Upper lobe of left lung (tissue), 4 donors: ENCODE measurements around the gene BOLA1.

ENCODE experiments used
- EP300 ChIP-seq, 4 donors: sonication (generic); formaldehyde crosslinking; IDR thresholded peaks; one replicate each; pipeline ENCODE4 v1.5.1; 2017; ENCODE audit warnings: antibody characterized with exemption in 4 of 4, control low read depth in 2 of 4
- POLR2A ChIP-seq, 4 donors: fragments of 450-650 bp; IDR thresholded peaks; one replicate each; pipeline ENCODE4 v1.5.1; 2016 to 2017; ENCODE audit warnings: antibody characterized with exemption in 4 of 4, mild to moderate bottlenecking in 2 of 4
- POLR2AphosphoS5 ChIP-seq, 2 donors: sonication (generic); formaldehyde crosslinking; IDR thresholded peaks; one replicate each; pipeline ENCODE4 v1.5.1; 2017; ENCODE audit warnings: antibody characterized with exemption in 2 of 2
- TF ChIP-seq, protein P1 (sequence below), 6 experiments: fragments of 450-650 bp in 4 of 6; fragments of 200-600 bp in 2 of 6; sonication (generic) in 2 of 6; IDR thresholded peaks; one replicate each; pipeline ENCODE4 v1.5.1; 2016 to 2019; ENCODE audit warnings: antibody characterized with exemption in 6 of 6

DNA sequence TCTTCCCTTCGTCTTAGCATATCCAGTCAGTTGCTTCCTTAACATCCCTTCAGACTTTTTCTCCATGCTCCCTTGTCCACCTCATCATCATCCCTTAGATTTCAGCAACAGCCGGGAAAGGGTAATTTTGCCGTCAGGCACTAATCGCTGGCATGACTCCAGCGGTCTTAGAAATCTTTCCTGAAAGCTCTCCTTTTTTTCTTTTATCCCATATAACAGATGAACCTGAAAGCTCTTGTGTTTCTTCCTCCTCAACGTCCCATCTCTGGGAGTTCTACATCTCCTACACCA lies 10.4 kb upstream of the BOLA1 start:
- TF ChIP-seq, protein P1, sequence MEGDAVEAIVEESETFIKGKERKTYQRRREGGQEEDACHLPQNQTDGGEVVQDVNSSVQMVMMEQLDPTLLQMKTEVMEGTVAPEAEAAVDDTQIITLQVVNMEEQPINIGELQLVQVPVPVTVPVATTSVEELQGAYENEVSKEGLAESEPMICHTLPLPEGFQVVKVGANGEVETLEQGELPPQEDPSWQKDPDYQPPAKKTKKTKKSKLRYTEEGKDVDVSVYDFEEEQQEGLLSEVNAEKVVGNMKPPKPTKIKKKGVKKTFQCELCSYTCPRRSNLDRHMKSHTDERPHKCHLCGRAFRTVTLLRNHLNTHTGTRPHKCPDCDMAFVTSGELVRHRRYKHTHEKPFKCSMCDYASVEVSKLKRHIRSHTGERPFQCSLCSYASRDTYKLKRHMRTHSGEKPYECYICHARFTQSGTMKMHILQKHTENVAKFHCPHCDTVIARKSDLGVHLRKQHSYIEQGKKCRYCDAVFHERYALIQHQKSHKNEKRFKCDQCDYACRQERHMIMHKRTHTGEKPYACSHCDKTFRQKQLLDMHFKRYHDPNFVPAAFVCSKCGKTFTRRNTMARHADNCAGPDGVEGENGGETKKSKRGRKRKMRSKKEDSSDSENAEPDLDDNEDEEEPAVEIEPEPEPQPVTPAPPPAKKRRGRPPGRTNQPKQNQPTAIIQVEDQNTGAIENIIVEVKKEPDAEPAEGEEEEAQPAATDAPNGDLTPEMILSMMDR (IDR thresholded peaks at IDR 0.05): no peak
- TF ChIP-seq POLR2A (IDR thresholded peaks at IDR 0.05) (no peak), EP300 (IDR thresholded peaks at IDR 0.05) (no peak), POLR2AphosphoS5 (IDR thresholded peaks at IDR 0.05) (no peak)
